ENCODE data around the gene PPT2. TPM values are rescaled to one million over a fixed set of nuclear protein-coding genes. Genes with fewer than 3 reads are reported as not detected.
"Not testable (repeated sequence)": the region's sequence is repeated elsewhere in the genome, so short reads cannot be mapped to it uniquely, and the experiment has no call there.

The PPT2 gene
- total RNA-seq, 1 experiment from 2014 or later = 70.9 TPM

GRCh38 chr6:32190911-32191677 is 37.2 kb downstream of the PPT2 start:
- Histone ChIP-seq H3K4me3 (ENCODE audit: low read depth, low read length, poor library complexity, severe bottlenecking) (no peak overlapping the region), H3K4me1 (ENCODE audit: insufficient read depth, low read length, poor library complexity, severe bottlenecking) (peaks cover 30% of the 10 kb centered on the region), H3K36me3 (ENCODE audit: insufficient read depth, low read length, poor library complexity, severe bottlenecking) (peaks cover 20% of the 10 kb centered on the region), H3K9me3 (ENCODE audit: low read depth, low read length, poor library complexity, severe bottlenecking) (no peaks in the 10 kb centered on the region), H3K27ac (ENCODE audit: low read depth, low read length, poor library complexity, severe bottlenecking) (peak overlapping the region; percentile 94), H3K27me3 (replicated peaks; ENCODE audit: insufficient read depth, low read depth, low read length, poor library complexity) (no peaks in the 10 kb centered on the region)
- TF ChIP-seq EZH2 (IDR thresholded peaks at IDR 0.05; ENCODE audit: borderline replicate concordance, low read depth, low read length, poor library complexity, severe bottlenecking) (no peak), CTCF (conservative IDR thresholded peaks at IDR 0.05; ENCODE audit: low read depth, low read length) (no peak)
- POLR2A ChIA-PET (ENCODE audit: low non-redundant PET) = no interaction called here
- BruUV-seq (replicated peaks) = no TSS peak
- DNase-seq (ENCODE audit: low spot score) = no peak
- intact Hi-C loops (cut with micrococcal nuclease; ENCODE audit: unreplicated experiment) = no loop called here
- CTCF ChIA-PET = interaction anchor here (0.5 to 0.9 kb wide), 2 partner anchors 63 to 1057 kb away, joined by 3 read pairs; partner anchors contain the start of gene ATF6B

GRCh38 chr6:32191696-32192607 is 38.0 kb downstream of the PPT2 start:
- Histone ChIP-seq H3K9me3 (ENCODE audit: low read depth, low read length, poor library complexity, severe bottlenecking) (no peaks in the 10 kb centered on the region), H3K27me3 (replicated peaks; ENCODE audit: insufficient read depth, low read depth, low read length, poor library complexity) (no peaks in the 10 kb centered on the region), H3K4me3 (ENCODE audit: low read depth, low read length, poor library complexity, severe bottlenecking) (no peak overlapping the region), H3K27ac (ENCODE audit: low read depth, low read length, poor library complexity, severe bottlenecking) (peak overlapping the region; percentile 94), H3K4me1 (ENCODE audit: insufficient read depth, low read length, poor library complexity, severe bottlenecking) (peaks cover 38% of the 10 kb centered on the region), H3K36me3 (ENCODE audit: insufficient read depth, low read length, poor library complexity, severe bottlenecking) (peaks cover 11% of the 10 kb centered on the region)
- no TSS peak for BruUV-seq (replicated peaks)
- DNase-seq (ENCODE audit: low spot score) = no peak
- no peak for TF ChIP-seq EZH2 (IDR thresholded peaks at IDR 0.05; ENCODE audit: borderline replicate concordance, low read depth, low read length, poor library complexity, severe bottlenecking)
- TF ChIP-seq CTCF (conservative IDR thresholded peaks at IDR 0.05; ENCODE audit: low read depth, low read length) = no peak
- POLR2A ChIA-PET (ENCODE audit: low non-redundant PET) = no interaction called here
- CTCF ChIA-PET = no interaction called here
- intact Hi-C loops (cut with micrococcal nuclease; ENCODE audit: unreplicated experiment) = no loop called here

GRCh38 chr6:32192608-32193039 is 38.7 kb downstream of the PPT2 start, which contains the start of gene GPSM3:
Gene GPSM3 (minus strand): TSS chr6:32192643. CDS start chr6:32192513, 130 bp downstream.
- Histone ChIP-seq H3K9me3 (ENCODE audit: low read depth, low read length, poor library complexity, severe bottlenecking) (no peaks in the 10 kb centered on the region), H3K27me3 (replicated peaks; ENCODE audit: insufficient read depth, low read depth, low read length, poor library complexity) (no peaks in the 10 kb centered on the region), H3K4me1 (ENCODE audit: insufficient read depth, low read length, poor library complexity, severe bottlenecking) (peaks cover 44% of the 10 kb centered on the region), H3K4me3 (ENCODE audit: low read depth, low read length, poor library complexity, severe bottlenecking) (no peak within 1 kb of the TSS), H3K27ac (ENCODE audit: low read depth, low read length, poor library complexity, severe bottlenecking) (peak within 1 kb of the TSS; percentile 94), H3K36me3 (ENCODE audit: insufficient read depth, low read length, poor library complexity, severe bottlenecking) (peaks cover 4% of the 10 kb centered on the region)
- TF ChIP-seq CTCF (conservative IDR thresholded peaks at IDR 0.05; ENCODE audit: low read depth, low read length) (no peak), EZH2 (IDR thresholded peaks at IDR 0.05; ENCODE audit: borderline replicate concordance, low read depth, low read length, poor library complexity, severe bottlenecking) (no peak)
- no TSS peak for BruUV-seq (replicated peaks)
- POLR2A ChIA-PET (ENCODE audit: low non-redundant PET) = no interaction called here
- no peak for DNase-seq (ENCODE audit: low spot score)
- CTCF ChIA-PET = no interaction called here
- intact Hi-C loops (cut with micrococcal nuclease; ENCODE audit: unreplicated experiment) = no loop called here

- H3K4me1 ChIP-seq (ENCODE audit: insufficient read depth, low read length, poor library complexity, severe bottlenecking) = peaks cover 44% of the 10 kb centered on the region
- POLR2A ChIA-PET (ENCODE audit: low non-redundant PET); CTCF ChIA-PET; DNase-seq (ENCODE audit: low spot score); intact Hi-C loops (cut with micrococcal nuclease; ENCODE audit: unreplicated experiment); H3K27me3 ChIP-seq (replicated peaks; ENCODE audit: insufficient read depth, low read depth, low read length, poor library complexity); H3K9me3 ChIP-seq (ENCODE audit: low read depth, low read length, poor library complexity, severe bottlenecking); H3K4me3 ChIP-seq (ENCODE audit: low read depth, low read length, poor library complexity, severe bottlenecking); H3K36me3 ChIP-seq (ENCODE audit: insufficient read depth, low read length, poor library complexity, severe bottlenecking); BruUV-seq (replicated peaks): not testable (repeated sequence)
- peak overlapping the region; percentile 94 for H3K27ac ChIP-seq (ENCODE audit: low read depth, low read length, poor library complexity, severe bottlenecking)
Measured at GRCh38 chr6:32193096-32193495, 39.2 kb downstream of the PPT2 start.
